ENCODE data around the gene SYDE1.
"Not testable (repeated sequence)": the region's sequence is repeated elsewhere in the genome, so short reads cannot be mapped to it uniquely, and the experiment has no call there.

- not testable (repeated sequence) for TF ChIP-seq CTCF (IDR thresholded peaks at IDR 0.05); POLR2AphosphoS5 (IDR thresholded peaks at IDR 0.05; ENCODE audit: insufficient read depth in 1 of 2, low read depth in 1 of 2)
Measured at GRCh38 chr19:15070386-15070785, 36.8 kb upstream of the SYDE1 start.
